SK-N-SH treated with all-trans-retinoic acid at 6 μM for 48 hours (cell line): ENCODE results near the gene HNRNPR.

Experiments used
- ATAC-seq: fragments of 200-7000 bp; cut with Tn5 transposase; 3 replicates; pipeline ENCODE4 v1.9.1; 2020; ENCODE audit warnings: mild to moderate bottlenecking, moderate library complexity
- ARNTL ChIP-seq: fragments of 450-650 bp; formaldehyde crosslinking; IDR thresholded peaks from 2 replicates; pipeline ENCODE4 v1.5.0; 2020; ENCODE audit warnings: low read depth, mild to moderate bottlenecking, moderate library complexity, borderline replicate concordance
- BACH2 ChIP-seq: fragments of 250-450 bp; sonication (Bioruptor Pico); IDR thresholded peaks from 2 replicates; pipeline ENCODE4 v1.9.0; 2021; ENCODE audit warnings: mild to moderate bottlenecking, borderline replicate concordance
- CREB5 ChIP-seq: fragments of 250-450 bp; sonication (Bioruptor Pico); IDR thresholded peaks from 2 replicates; pipeline ENCODE4 v1.5.1; 2020; ENCODE audit warnings: low read depth, mild to moderate bottlenecking, moderate library complexity
- CSDC2 ChIP-seq: fragments of 250-450 bp; sonication (Bioruptor Pico); IDR thresholded peaks from 2 replicates; pipeline ENCODE4 v1.5.0; 2020; ENCODE audit warnings: mild to moderate bottlenecking, moderate library complexity
- GLIS3 ChIP-seq: fragments of 250-450 bp; sonication (Bioruptor Pico); IDR thresholded peaks from 2 replicates; pipeline ENCODE4 v1.5.0; 2020; ENCODE audit warnings: mild to moderate bottlenecking, moderate library complexity
- ISL1 ChIP-seq: fragments of 250-450 bp; sonication (Bioruptor Pico); IDR thresholded peaks from 2 replicates; pipeline ENCODE4 v2.1.2; 2022; ENCODE audit warnings: mild to moderate bottlenecking, moderate library complexity
- OSR1 ChIP-seq: fragments of 250-450 bp; sonication (Bioruptor Pico); IDR thresholded peaks from 2 replicates; pipeline ENCODE4 v1.8.0; 2022; ENCODE audit warnings: moderate library complexity, mild to moderate bottlenecking, inconsistent platforms
- PPARA ChIP-seq: fragments of 250-450 bp; sonication (Bioruptor Pico); IDR thresholded peaks from 2 replicates; pipeline ENCODE4 v1.5.0; 2020; ENCODE audit warnings: mild to moderate bottlenecking, borderline replicate concordance
- SNAI2 ChIP-seq: fragments of 250-450 bp; sonication (Bioruptor Pico); IDR thresholded peaks from 2 replicates; pipeline ENCODE4 v1.5.0; 2020; ENCODE audit warnings: mild to moderate bottlenecking, moderate library complexity
- TCF4 ChIP-seq: fragments of 250-450 bp; sonication (Bioruptor Pico); IDR thresholded peaks from 2 replicates; pipeline ENCODE4 v1.8.0; 2021; ENCODE audit warnings: mild to moderate bottlenecking, moderate library complexity, borderline replicate concordance
- TOX ChIP-seq: fragments of 250-450 bp; sonication (Bioruptor Pico); IDR thresholded peaks from 2 replicates; pipeline ENCODE4 v1.8.0; 2021; ENCODE audit warnings: mild to moderate bottlenecking, moderate library complexity, borderline replicate concordance
- TSHZ2 ChIP-seq: fragments of 250-450 bp; sonication (Bioruptor Pico); IDR thresholded peaks from 2 replicates; pipeline ENCODE4 v1.5.0; 2020; ENCODE audit warnings: mild to moderate bottlenecking, moderate library complexity
- ZC3H10 ChIP-seq: fragments of 250-450 bp; sonication (Bioruptor Pico); IDR thresholded peaks from 2 replicates; pipeline ENCODE4 v1.5.1; 2021; ENCODE audit warnings: mild to moderate bottlenecking, moderate library complexity
- ZFP3 ChIP-seq: fragments of 250-450 bp; sonication (Bioruptor Pico); IDR thresholded peaks from 2 replicates; pipeline ENCODE4 v1.5.0; 2020; ENCODE audit warnings: mild to moderate bottlenecking, moderate library complexity
- ZFP30 ChIP-seq: fragments of 450-650 bp; formaldehyde crosslinking; IDR thresholded peaks from 2 replicates; pipeline ENCODE4 v1.5.0; 2022; ENCODE audit warnings: mild to moderate bottlenecking, moderate library complexity
- ZNF565 ChIP-seq: fragments of 450-650 bp; formaldehyde crosslinking; conservative IDR thresholded peaks from 2 replicates; pipeline ENCODE4 v1.5.0; 2020; ENCODE audit warnings: low read depth, mild to moderate bottlenecking, moderate library complexity
- ZNF70 ChIP-seq: fragments of 450-650 bp; formaldehyde crosslinking; IDR thresholded peaks from 2 replicates; pipeline ENCODE4 v1.5.0; 2020; ENCODE audit warnings: mild to moderate bottlenecking, moderate library complexity
- TF ChIP-seq, protein P1 (sequence below): fragments of 250-450 bp; sonication (Bioruptor Pico); IDR thresholded peaks from 2 replicates; pipeline ENCODE4 v1.8.0; 2020; ENCODE audit warnings: mild to moderate bottlenecking, moderate library complexity, borderline replicate concordance
- TF ChIP-seq, protein P2 (sequence below): fragments of 250-450 bp; sonication (Bioruptor Pico); IDR thresholded peaks from 2 replicates; pipeline ENCODE4 v1.5.1; 2021; ENCODE audit warnings: mild to moderate bottlenecking, moderate library complexity

HNRNPR gene

DNA sequence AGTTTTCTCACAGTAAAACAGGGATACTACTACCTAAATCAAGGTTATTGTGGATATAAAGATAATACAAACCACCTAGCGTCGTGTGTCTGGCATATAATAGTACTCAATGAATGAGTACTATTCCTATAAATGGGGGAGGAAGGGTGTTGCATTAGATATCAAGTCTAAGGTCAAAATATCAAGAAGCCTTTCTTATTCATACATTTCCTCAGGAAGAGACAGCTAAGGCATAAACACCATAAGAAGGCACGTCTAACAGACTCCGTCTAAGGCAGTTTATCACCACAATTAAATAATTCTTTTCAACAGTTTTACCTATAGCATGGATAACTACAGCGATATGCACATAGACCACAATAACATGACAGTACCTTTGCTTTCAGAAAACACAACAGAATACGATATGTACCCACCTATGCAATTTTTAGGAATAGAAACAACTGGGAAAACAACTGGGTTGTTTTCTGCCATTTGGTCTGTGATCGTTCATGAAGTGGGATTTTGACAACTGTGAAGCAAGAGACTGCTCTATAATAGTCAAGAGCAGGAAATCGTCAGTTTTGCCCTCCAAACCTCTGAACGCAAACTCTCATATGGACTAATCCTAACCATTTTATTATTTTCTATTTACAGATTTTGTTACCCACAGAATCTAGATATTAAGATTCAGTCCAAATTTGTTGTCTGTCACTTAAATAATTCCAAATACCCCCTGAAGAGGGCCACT, 53.1 kb downstream of the HNRNPR start:
- TF ChIP-seq, protein P1, sequence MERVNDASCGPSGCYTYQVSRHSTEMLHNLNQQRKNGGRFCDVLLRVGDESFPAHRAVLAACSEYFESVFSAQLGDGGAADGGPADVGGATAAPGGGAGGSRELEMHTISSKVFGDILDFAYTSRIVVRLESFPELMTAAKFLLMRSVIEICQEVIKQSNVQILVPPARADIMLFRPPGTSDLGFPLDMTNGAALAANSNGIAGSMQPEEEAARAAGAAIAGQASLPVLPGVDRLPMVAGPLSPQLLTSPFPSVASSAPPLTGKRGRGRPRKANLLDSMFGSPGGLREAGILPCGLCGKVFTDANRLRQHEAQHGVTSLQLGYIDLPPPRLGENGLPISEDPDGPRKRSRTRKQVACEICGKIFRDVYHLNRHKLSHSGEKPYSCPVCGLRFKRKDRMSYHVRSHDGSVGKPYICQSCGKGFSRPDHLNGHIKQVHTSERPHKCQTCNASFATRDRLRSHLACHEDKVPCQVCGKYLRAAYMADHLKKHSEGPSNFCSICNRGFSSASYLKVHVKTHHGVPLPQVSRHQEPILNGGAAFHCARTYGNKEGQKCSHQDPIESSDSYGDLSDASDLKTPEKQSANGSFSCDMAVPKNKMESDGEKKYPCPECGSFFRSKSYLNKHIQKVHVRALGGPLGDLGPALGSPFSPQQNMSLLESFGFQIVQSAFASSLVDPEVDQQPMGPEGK (CRISPR knock-in tag), result no peak
- TF ChIP-seq TOX (CRISPR knock-in tag) (no peak), CREB5 (CRISPR knock-in tag) (no peak), ZNF70 (no peak), ARNTL (no peak), ZC3H10 (CRISPR knock-in tag) (no peak), CSDC2 (no peak), PPARA (CRISPR knock-in tag) (no peak), SNAI2 (no peak), ISL1 (CRISPR knock-in tag) (no peak), ZFP3 (CRISPR knock-in tag) (no peak), ZFP30 (CRISPR knock-in tag) (no peak), BACH2 (CRISPR knock-in tag) (no peak), GLIS3 (CRISPR knock-in tag) (no peak), TCF4 (CRISPR knock-in tag) (no peak), ZNF565 (CRISPR knock-in tag) (no peak)
- TF ChIP-seq, protein P2, sequence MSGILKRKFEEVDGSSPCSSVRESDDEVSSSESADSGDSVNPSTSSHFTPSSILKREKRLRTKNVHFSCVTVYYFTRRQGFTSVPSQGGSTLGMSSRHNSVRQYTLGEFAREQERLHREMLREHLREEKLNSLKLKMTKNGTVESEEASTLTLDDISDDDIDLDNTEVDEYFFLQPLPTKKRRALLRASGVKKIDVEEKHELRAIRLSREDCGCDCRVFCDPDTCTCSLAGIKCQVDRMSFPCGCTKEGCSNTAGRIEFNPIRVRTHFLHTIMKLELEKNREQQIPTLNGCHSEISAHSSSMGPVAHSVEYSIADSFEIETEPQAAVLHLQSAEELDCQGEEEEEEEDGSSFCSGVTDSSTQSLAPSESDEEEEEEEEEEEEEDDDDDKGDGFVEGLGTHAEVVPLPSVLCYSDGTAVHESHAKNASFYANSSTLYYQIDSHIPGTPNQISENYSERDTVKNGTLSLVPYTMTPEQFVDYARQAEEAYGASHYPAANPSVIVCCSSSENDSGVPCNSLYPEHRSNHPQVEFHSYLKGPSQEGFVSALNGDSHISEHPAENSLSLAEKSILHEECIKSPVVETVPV (CRISPR knock-in tag), result no peak
- ATAC-seq, result no peak

- no peak for ATAC-seq
- TF ChIP-seq, protein P1 (CRISPR knock-in tag), result no peak
- TF ChIP-seq GLIS3 (CRISPR knock-in tag) (no peak), BACH2 (CRISPR knock-in tag) (no peak), ZNF565 (CRISPR knock-in tag) (no peak), ZNF70 (no peak), CSDC2 (no peak), ZC3H10 (CRISPR knock-in tag) (no peak), TOX (CRISPR knock-in tag) (no peak), TSHZ2 (CRISPR knock-in tag) (no peak), SNAI2 (no peak), OSR1 (CRISPR knock-in tag) (no peak), ZFP3 (CRISPR knock-in tag) (no peak)
- TF ChIP-seq, protein P2 (CRISPR knock-in tag), result no peak
These were observed 55.4 kb downstream of the HNRNPR start for GRCh38 chr1:23288671-23289070.
